HEK293 (cell line): ENCODE measurements around the gene GALNT15.

Experiments
- CTCF ChIA-PET: fragments of 350-600 bp; formaldehyde crosslinking; extraction: SDS; loops from one replicate; lab custom pipeline; 2021; ENCODE audit warnings: antibody characterized with exemption; lab: Yijun Ruan, JAX
- POLR2A ChIA-PET: fragments of 300-600 bp; formaldehyde crosslinking; extraction: SDS; loops from one replicate; lab custom pipeline; 2020; ENCODE audit warnings: antibody characterized with exemption, inconsistent platforms; lab: Yijun Ruan, JAX
- H3K27ac ChIP-seq: fragments of 200-500 bp; sonication (Bioruptor generic); 2 replicates; pipeline ENCODE4 v1.5.1; 2014; ENCODE audit warnings: low read depth, low read length, control low read depth, inconsistent platforms; ENCODE audit errors: extremely low read depth
- H3K36me3 ChIP-seq, 2 experiments: fragments of 200-500 bp in 1 of 2; sonication (Bioruptor generic) in 1 of 2; 1 replicate in 1 of 2; 2 replicates in 1 of 2; pipeline ENCODE4 v1.5.1; 2014 to 2017; ENCODE audit warnings: inconsistent platforms in 2 of 2, low read length in 2 of 2; ENCODE audit not compliant: control insufficient read depth in 2 of 2, insufficient read depth in 1 of 2
- H3K4me1 ChIP-seq: fragments of 200-500 bp; sonication (Bioruptor generic); 2 replicates; pipeline ENCODE4 v1.5.1; 2014; ENCODE audit warnings: mild to moderate bottlenecking, low read length, inconsistent platforms; ENCODE audit not compliant: control insufficient read depth, insufficient read depth
- H3K4me3 ChIP-seq: 2 replicates; pipeline ENCODE4 v1.5.1; 2011; ENCODE audit warnings: low read depth, mild to moderate bottlenecking, control low read depth, low read length, moderate library complexity
- H3K9me3 ChIP-seq: fragments of 200-500 bp; sonication (Bioruptor generic); 2 replicates; pipeline ENCODE4 v1.5.1; 2014; ENCODE audit warnings: low read depth, low read length, inconsistent platforms; ENCODE audit not compliant: control insufficient read depth, insufficient read depth
- BCL11B ChIP-seq: fragments of 450-650 bp; formaldehyde crosslinking; IDR thresholded peaks from 2 replicates; pipeline ENCODE4 v1.5.1; 2016; ENCODE audit warnings: low read depth, missing biosample characterization, missing genetic modification characterization
- KLF1 ChIP-seq: fragments of 450-650 bp; formaldehyde crosslinking; IDR thresholded peaks from 2 replicates; pipeline ENCODE4 v1.5.1; 2016; ENCODE audit warnings: missing biosample characterization, missing genetic modification characterization
- SCRT2 ChIP-seq: fragments of 450-650 bp; formaldehyde crosslinking; IDR thresholded peaks from 2 replicates; pipeline ENCODE4 v1.5.1; 2016; ENCODE audit warnings: missing biosample characterization, missing genetic modification characterization
- SP2 ChIP-seq: fragments of 450-650 bp; formaldehyde crosslinking; IDR thresholded peaks from 2 replicates; pipeline ENCODE4 v1.5.1; 2016; ENCODE audit warnings: missing biosample characterization, missing genetic modification characterization
- SP7 ChIP-seq: fragments of 450-650 bp; formaldehyde crosslinking; IDR thresholded peaks from 2 replicates; pipeline ENCODE4 v1.5.1; 2016; ENCODE audit warnings: missing biosample characterization, missing genetic modification characterization
- TRIM28 ChIP-seq: IDR thresholded peaks from 2 replicates; pipeline ENCODE4 v1.6.1; 2011; ENCODE audit warnings: low read length, control low read depth, borderline replicate concordance
- WT1 ChIP-seq: fragments of 450-650 bp; formaldehyde crosslinking; IDR thresholded peaks from 2 replicates; pipeline ENCODE4 v1.5.1; 2016; ENCODE audit warnings: missing biosample characterization, missing genetic modification characterization
- ZBTB17 ChIP-seq: fragments of 450-650 bp; formaldehyde crosslinking; IDR thresholded peaks from 2 replicates; pipeline ENCODE4 v1.5.1; 2016; ENCODE audit warnings: missing biosample characterization, missing genetic modification characterization
- ZBTB21 ChIP-seq: fragments of 450-650 bp; formaldehyde crosslinking; IDR thresholded peaks from 2 replicates; pipeline ENCODE4 v1.5.1; 2017; ENCODE audit warnings: missing biosample characterization, missing genetic modification characterization
- ZNF2 ChIP-seq: fragments of 450-650 bp; formaldehyde crosslinking; IDR thresholded peaks from 2 replicates; pipeline ENCODE4 v1.5.1; 2016; ENCODE audit warnings: missing biosample characterization, missing genetic modification characterization
- ZNF214 ChIP-seq: fragments of 450-650 bp; formaldehyde crosslinking; IDR thresholded peaks from 2 replicates; pipeline ENCODE4 v1.5.1; 2017; ENCODE audit warnings: missing biosample characterization, mild to moderate bottlenecking, missing genetic modification characterization, borderline replicate concordance
- ZNF239 ChIP-seq: fragments of 450-650 bp; formaldehyde crosslinking; IDR thresholded peaks from 2 replicates; pipeline ENCODE4 v1.5.1; 2016; ENCODE audit warnings: missing biosample characterization, missing genetic modification characterization
- ZNF24 ChIP-seq: fragments of 450-650 bp; formaldehyde crosslinking; IDR thresholded peaks from 2 replicates; pipeline ENCODE4 v1.5.1; 2016; ENCODE audit warnings: missing biosample characterization, missing genetic modification characterization
- ZNF416 ChIP-seq: fragments of 450-650 bp; formaldehyde crosslinking; IDR thresholded peaks from 2 replicates; pipeline ENCODE4 v1.5.1; 2016; ENCODE audit warnings: missing biosample characterization, missing genetic modification characterization
- ZNF521 ChIP-seq: fragments of 450-650 bp; formaldehyde crosslinking; IDR thresholded peaks from 2 replicates; pipeline ENCODE4 v1.5.1; 2017; ENCODE audit warnings: missing biosample characterization, mild to moderate bottlenecking, missing genetic modification characterization
- ZNF544 ChIP-seq: fragments of 450-650 bp; formaldehyde crosslinking; IDR thresholded peaks from 2 replicates; pipeline ENCODE4 v1.5.0; 2017; ENCODE audit warnings: missing biosample characterization, missing genetic modification characterization
- ZNF610 ChIP-seq: fragments of 450-650 bp; formaldehyde crosslinking; IDR thresholded peaks from 2 replicates; pipeline ENCODE4 v1.5.1; 2016; ENCODE audit warnings: missing biosample characterization, missing genetic modification characterization, borderline replicate concordance
- ZNF654 ChIP-seq: fragments of 450-650 bp; formaldehyde crosslinking; IDR thresholded peaks from 2 replicates; pipeline ENCODE4 v1.5.1; 2016; ENCODE audit warnings: low read depth, missing biosample characterization, missing genetic modification characterization
- ZNF660 ChIP-seq: fragments of 450-650 bp; IDR thresholded peaks from 2 replicates; pipeline ENCODE4 v1.5.1; 2018; ENCODE audit warnings: missing biosample characterization, mild to moderate bottlenecking, missing genetic modification characterization
- ZNF76 ChIP-seq: fragments of 450-650 bp; formaldehyde crosslinking; IDR thresholded peaks from 2 replicates; pipeline ENCODE4; 2016; ENCODE audit warnings: low read depth, missing biosample characterization, missing genetic modification characterization, borderline replicate concordance
- ZSCAN30 ChIP-seq: fragments of 450-650 bp; IDR thresholded peaks from 2 replicates; pipeline ENCODE4 v1.5.1; 2018; ENCODE audit warnings: missing biosample characterization, mild to moderate bottlenecking, missing genetic modification characterization, moderate library complexity
- TF ChIP-seq, protein P1 (sequence below): fragments of 450-650 bp; formaldehyde crosslinking; IDR thresholded peaks from 2 replicates; pipeline ENCODE4 v1.5.1; 2016; ENCODE audit warnings: missing biosample characterization, missing genetic modification characterization
- TF ChIP-seq, protein P2 (sequence below): fragments of 450-650 bp; formaldehyde crosslinking; IDR thresholded peaks from 2 replicates; pipeline ENCODE4 v1.5.1; 2016; ENCODE audit warnings: missing biosample characterization, missing genetic modification characterization
- TF ChIP-seq, protein P3 (sequence below): fragments of 450-650 bp; formaldehyde crosslinking; IDR thresholded peaks from 2 replicates; pipeline ENCODE4 v1.5.1; 2016; ENCODE audit warnings: missing biosample characterization, missing genetic modification characterization
- TF ChIP-seq, protein P4 (sequence below): fragments of 450-650 bp; formaldehyde crosslinking; IDR thresholded peaks from 2 replicates; pipeline ENCODE4 v1.5.1; 2016; ENCODE audit warnings: missing biosample characterization, missing genetic modification characterization

Gene GALNT15

DNA sequence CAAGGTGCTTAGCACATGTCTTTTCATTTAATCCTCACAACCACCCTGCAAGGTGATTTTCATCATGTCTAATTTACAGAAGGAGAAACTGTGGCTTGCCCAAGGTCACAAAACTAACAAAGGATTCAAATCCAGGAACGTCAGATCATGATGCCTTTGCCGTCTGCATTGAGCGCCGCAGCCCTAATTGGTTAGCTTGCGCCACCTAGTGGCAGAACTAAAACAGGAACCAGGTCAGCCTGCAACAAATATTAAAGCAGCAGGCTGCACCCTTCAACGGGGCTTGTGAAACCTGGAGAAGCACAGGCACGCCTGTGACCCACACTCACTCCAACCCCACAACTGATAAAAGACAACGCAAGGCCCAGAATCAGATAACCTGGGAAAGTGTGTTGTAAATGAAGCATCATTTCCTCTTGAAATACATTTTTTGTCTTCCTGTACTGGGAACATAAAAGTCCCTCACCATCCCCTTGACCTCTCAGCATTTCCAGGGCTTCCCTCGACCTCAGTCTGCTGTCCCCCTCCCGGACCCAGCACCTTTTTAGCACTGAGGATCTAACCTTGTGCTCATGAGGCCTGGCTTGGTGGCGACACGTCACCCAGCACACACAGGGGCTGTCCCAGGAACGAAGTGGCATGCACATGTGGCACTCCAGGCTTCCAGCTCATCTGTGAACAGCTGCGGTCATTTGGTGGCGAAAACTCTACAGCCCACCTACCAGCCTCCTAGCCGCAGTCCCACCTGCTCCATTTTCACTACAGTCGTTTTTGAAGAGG is 73.0 kb downstream of the GALNT15 start:
- no peak overlapping the region for H3K4me3 ChIP-seq
- H3K36me3 ChIP-seq = no peaks in the 10 kb centered on the region
- TF ChIP-seq ZBTB17 (tag by site-specific recombination) (peak; percentile 66), TRIM28 (0 out of 2 replicates have a peak, but pooled peaks have one; percentile 61), ZBTB21 (0 out of 2 replicates have a peak, but pooled peaks have one; percentile 10), ZNF654 (tag by site-specific recombination) (peak; percentile 99), ZNF416 (tag by site-specific recombination) (no peak), ZNF610 (no peak), ZSCAN30 (tag by site-specific recombination) (0 out of 2 replicates have a peak, but pooled peaks have one; percentile 77), SCRT2 (tag by site-specific recombination) (no peak), KLF1 (no peak), ZNF214 (no peak), ZNF660 (tag by site-specific recombination) (peak; percentile 64; the same call in 1 of the 2 replicates), ZNF2 (tag by site-specific recombination) (peak; percentile 49; the same call in 1 of the 2 replicates)
- TF ChIP-seq, protein P1, sequence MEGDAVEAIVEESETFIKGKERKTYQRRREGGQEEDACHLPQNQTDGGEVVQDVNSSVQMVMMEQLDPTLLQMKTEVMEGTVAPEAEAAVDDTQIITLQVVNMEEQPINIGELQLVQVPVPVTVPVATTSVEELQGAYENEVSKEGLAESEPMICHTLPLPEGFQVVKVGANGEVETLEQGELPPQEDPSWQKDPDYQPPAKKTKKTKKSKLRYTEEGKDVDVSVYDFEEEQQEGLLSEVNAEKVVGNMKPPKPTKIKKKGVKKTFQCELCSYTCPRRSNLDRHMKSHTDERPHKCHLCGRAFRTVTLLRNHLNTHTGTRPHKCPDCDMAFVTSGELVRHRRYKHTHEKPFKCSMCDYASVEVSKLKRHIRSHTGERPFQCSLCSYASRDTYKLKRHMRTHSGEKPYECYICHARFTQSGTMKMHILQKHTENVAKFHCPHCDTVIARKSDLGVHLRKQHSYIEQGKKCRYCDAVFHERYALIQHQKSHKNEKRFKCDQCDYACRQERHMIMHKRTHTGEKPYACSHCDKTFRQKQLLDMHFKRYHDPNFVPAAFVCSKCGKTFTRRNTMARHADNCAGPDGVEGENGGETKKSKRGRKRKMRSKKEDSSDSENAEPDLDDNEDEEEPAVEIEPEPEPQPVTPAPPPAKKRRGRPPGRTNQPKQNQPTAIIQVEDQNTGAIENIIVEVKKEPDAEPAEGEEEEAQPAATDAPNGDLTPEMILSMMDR = peak; percentile 83
- TF ChIP-seq, protein P2, sequence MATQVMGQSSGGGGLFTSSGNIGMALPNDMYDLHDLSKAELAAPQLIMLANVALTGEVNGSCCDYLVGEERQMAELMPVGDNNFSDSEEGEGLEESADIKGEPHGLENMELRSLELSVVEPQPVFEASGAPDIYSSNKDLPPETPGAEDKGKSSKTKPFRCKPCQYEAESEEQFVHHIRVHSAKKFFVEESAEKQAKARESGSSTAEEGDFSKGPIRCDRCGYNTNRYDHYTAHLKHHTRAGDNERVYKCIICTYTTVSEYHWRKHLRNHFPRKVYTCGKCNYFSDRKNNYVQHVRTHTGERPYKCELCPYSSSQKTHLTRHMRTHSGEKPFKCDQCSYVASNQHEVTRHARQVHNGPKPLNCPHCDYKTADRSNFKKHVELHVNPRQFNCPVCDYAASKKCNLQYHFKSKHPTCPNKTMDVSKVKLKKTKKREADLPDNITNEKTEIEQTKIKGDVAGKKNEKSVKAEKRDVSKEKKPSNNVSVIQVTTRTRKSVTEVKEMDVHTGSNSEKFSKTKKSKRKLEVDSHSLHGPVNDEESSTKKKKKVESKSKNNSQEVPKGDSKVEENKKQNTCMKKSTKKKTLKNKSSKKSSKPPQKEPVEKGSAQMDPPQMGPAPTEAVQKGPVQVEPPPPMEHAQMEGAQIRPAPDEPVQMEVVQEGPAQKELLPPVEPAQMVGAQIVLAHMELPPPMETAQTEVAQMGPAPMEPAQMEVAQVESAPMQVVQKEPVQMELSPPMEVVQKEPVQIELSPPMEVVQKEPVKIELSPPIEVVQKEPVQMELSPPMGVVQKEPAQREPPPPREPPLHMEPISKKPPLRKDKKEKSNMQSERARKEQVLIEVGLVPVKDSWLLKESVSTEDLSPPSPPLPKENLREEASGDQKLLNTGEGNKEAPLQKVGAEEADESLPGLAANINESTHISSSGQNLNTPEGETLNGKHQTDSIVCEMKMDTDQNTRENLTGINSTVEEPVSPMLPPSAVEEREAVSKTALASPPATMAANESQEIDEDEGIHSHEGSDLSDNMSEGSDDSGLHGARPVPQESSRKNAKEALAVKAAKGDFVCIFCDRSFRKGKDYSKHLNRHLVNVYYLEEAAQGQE (tag by site-specific recombination) = no peak
- CTCF ChIA-PET = interaction anchor here (0.6 to 1.9 kb wide), 18 partner anchors 11 to 940 kb away, joined by 3 to 16 read pairs (median 4); no protein-coding TSS in a partner anchor
- H3K4me1 ChIP-seq = no peaks in the 10 kb centered on the region
- POLR2A ChIA-PET = interaction anchor here (0.6 kb wide), 1 partner anchor 18 kb away, joined by 3 read pairs; the partner anchor contains the start of gene OXNAD1
- H3K27ac ChIP-seq = no peak overlapping the region
- no peaks in the 10 kb centered on the region for H3K9me3 ChIP-seq

DNA sequence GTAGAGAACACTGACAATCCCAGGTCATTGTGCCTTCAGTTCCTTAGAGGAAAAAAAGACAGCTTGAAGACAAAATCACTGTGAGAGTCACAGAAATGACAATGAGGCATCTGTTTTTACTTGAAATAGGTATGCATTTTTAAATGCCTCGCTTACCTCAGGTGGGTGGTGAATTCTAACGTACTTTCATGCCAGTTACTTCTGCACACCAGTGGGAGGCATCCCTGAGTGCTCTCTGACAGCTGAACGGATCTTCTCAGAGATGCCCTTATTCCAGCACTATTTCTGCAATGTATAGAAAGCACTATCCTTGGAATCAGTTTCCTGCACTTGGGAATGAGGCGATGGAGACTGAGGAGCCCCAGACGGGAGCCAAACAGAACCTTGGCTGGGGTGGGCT is 74.1 kb downstream of the GALNT15 start:
- H3K27ac ChIP-seq = no peak overlapping the region
- H3K9me3 ChIP-seq = no peaks in the 10 kb centered on the region
- ChIA-PET CTCF (interaction anchor here (0.6 to 1.9 kb wide), 24 partner anchors 10 to 618 kb away, joined by 3 to 16 read pairs (median 4); no protein-coding TSS in a partner anchor), POLR2A (interaction anchor here (0.6 kb wide), 1 partner anchor 17 kb away, joined by 3 read pairs; the partner anchor contains the start of gene OXNAD1)
- H3K4me3 ChIP-seq = no peak overlapping the region
- H3K4me1 ChIP-seq = no peaks in the 10 kb centered on the region
- no peaks in the 10 kb centered on the region for H3K36me3 ChIP-seq
- TF ChIP-seq SP2 (tag by site-specific recombination) (no peak), ZNF76 (tag by site-specific recombination) (no peak), ZNF24 (tag by site-specific recombination) (no peak), SP7 (tag by site-specific recombination) (no peak), ZNF544 (no peak), ZNF239 (no peak), WT1 (tag by site-specific recombination) (no peak), BCL11B (tag by site-specific recombination) (no peak), ZNF521 (tag by site-specific recombination) (no peak)
- TF ChIP-seq, protein P3, sequence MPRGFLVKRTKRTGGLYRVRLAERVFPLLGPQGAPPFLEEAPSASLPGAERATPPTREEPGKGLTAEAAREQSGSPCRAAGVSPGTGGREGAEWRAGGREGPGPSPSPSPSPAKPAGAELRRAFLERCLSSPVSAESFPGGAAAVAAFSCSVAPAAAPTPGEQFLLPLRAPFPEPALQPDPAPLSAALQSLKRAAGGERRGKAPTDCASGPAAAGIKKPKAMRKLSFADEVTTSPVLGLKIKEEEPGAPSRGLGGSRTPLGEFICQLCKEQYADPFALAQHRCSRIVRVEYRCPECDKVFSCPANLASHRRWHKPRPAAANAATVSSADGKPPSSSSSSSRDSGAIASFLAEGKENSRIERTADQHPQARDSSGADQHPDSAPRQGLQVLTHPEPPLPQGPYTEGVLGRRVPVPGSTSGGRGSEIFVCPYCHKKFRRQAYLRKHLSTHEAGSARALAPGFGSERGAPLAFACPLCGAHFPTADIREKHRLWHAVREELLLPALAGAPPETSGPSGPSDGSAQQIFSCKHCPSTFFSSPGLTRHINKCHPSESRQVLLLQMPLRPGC (tag by site-specific recombination) = no peak
- TF ChIP-seq, protein P4, sequence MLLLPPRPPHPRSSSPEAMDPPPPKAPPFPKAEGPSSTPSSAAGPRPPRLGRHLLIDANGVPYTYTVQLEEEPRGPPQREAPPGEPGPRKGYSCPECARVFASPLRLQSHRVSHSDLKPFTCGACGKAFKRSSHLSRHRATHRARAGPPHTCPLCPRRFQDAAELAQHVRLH = no peak
